Measurements from ENCODE around the gene CFAP45.

The CFAP45 gene

GRCh38 chr1:159889202-159889601, 10.8 kb downstream of the CFAP45 start:
- TF ChIP-seq CTCF (IDR thresholded peaks at IDR 0.05; ENCODE audit: insufficient read depth, missing control alignments): no peak
- FAIRE-seq (no peak), DNase-seq (ENCODE audit: insufficient read length, low spot score) (no peak)

- no peak for TF ChIP-seq CTCF (IDR thresholded peaks at IDR 0.05; ENCODE audit: insufficient read depth, missing control alignments)
- no peak for FAIRE-seq
Observed at GRCh38 chr1:159884296-159884695, 15.7 kb downstream of the CFAP45 start.

GRCh38 chr1:159883134-159883533, 16.8 kb downstream of the CFAP45 start:
- FAIRE-seq (no peak), DNase-seq (ENCODE audit: insufficient read length, low spot score) (no peak)
- no peak for TF ChIP-seq CTCF (IDR thresholded peaks at IDR 0.05; ENCODE audit: insufficient read depth, missing control alignments)

More at GRCh38 chr1:159884296-159884695, 15.7 kb downstream of the CFAP45 start:
- DNase-seq (ENCODE audit: insufficient read length, low spot score): no peak

GRCh38 chr1:159882527-159882862, 17.5 kb downstream of the CFAP45 start:
- no peak for TF ChIP-seq CTCF (IDR thresholded peaks at IDR 0.05; ENCODE audit: insufficient read depth, missing control alignments)
- no peak for FAIRE-seq
- DNase-seq (ENCODE audit: insufficient read length, low spot score): no peak

- DNase-seq (ENCODE audit: insufficient read length, low spot score) (no peak), FAIRE-seq (no peak)
- no peak for TF ChIP-seq CTCF (IDR thresholded peaks at IDR 0.05; ENCODE audit: insufficient read depth, missing control alignments)
Observed at GRCh38 chr1:159881622-159882526, 18.1 kb downstream of the CFAP45 start.

- DNase-seq (ENCODE audit: insufficient read length, low spot score) (no peak), FAIRE-seq (no peak)
- no peak for TF ChIP-seq CTCF (IDR thresholded peaks at IDR 0.05; ENCODE audit: insufficient read depth, missing control alignments)
Observed at GRCh38 chr1:159880430-159880829, 19.5 kb downstream of the CFAP45 start.

GRCh38 chr1:159879977-159880376, 20.0 kb downstream of the CFAP45 start:
- DNase-seq (ENCODE audit: insufficient read length, low spot score): no peak
- FAIRE-seq: no peak
- no peak for TF ChIP-seq CTCF (IDR thresholded peaks at IDR 0.05; ENCODE audit: insufficient read depth, missing control alignments)
